ENCODE measurements around the gene DLG3.

DLG3 gene

DNA sequence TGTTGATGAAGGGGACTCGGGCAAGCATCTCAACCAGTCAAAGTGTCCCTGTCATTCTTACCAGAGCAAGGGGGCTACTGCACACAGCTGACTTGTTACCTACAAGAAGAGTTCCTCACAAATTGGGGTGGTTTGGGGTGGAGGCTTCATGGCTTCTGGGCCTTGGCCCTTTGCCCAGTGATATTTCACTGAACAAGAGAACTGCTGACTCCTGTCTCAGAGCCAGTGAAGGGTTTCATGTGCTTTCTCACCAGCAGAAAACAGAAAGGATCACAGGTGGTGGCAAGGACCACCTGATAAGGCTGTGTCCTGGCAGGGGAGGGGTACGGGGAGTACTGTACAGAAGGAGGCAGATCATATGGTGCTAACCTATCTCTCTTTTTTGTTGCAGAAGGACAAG is 53.5 kb downstream of the DLG3 start:
- TF ChIP-seq GATA3 (IDR thresholded peaks at IDR 0.05; ENCODE audit: low read depth, low read length): no peak
- no peak for TF ChIP-seq GATA2 (IDR thresholded peaks at IDR 0.05; ENCODE audit: low read depth, low read length)

DNA sequence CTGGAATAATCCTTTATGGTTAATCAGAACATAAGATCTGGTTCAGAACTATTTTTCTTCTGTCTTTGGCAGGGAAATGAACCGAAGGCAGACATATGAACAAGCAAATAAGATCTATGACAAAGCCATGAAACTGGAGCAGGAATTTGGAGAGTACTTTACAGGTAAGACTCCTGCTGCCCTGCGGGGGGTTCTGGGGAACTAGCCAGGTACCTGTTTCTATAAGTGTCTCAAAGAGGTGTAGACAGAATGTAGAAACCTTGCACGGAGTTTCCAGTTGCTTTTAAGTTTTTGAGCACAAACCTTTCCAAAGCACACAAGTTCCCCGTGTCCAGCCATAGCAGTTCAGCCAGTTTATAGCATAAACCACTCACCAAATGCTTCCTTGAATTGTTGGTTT is 56.2 kb downstream of the DLG3 start:
- TF ChIP-seq GATA3 (IDR thresholded peaks at IDR 0.05; ENCODE audit: low read depth, low read length): no peak
- no peak for TF ChIP-seq GATA2 (IDR thresholded peaks at IDR 0.05; ENCODE audit: low read depth, low read length)

DNA sequence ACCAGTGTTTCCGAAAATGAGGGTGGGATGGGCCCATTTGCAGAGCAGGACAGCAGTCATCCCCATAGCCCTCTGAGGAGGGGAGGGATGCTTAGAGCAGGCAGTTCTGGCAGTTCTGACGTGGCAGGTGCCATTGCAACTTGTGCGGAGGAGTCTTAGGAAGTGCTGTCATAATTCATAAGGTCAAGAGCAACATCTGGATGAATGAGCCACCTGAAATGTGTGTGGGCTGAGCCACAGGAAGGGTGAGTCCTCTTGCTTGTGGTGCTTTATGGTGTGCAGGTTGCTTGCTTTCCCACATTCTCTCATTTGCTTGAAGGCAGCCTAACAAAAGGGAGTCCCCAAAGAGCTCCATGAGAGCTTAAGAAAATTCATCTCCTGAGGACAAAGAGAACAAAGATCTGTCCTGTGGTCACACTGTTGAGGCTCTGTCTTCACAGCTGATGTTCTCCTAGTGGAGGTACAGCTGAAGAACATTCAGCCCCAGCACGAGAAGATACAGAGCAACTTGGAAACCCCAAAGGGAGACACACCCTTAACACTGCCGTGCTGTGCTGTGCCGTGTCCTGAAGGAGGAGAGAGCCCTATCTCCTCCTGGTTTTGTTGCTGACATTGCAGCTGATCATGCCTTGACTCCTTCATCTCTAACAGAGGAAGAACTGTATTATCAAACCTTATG is 60.3 kb downstream of the DLG3 start:
- TF ChIP-seq GATA3 (IDR thresholded peaks at IDR 0.05; ENCODE audit: low read depth, low read length) (no peak), GATA2 (IDR thresholded peaks at IDR 0.05; ENCODE audit: low read depth, low read length) (no peak)

DNA sequence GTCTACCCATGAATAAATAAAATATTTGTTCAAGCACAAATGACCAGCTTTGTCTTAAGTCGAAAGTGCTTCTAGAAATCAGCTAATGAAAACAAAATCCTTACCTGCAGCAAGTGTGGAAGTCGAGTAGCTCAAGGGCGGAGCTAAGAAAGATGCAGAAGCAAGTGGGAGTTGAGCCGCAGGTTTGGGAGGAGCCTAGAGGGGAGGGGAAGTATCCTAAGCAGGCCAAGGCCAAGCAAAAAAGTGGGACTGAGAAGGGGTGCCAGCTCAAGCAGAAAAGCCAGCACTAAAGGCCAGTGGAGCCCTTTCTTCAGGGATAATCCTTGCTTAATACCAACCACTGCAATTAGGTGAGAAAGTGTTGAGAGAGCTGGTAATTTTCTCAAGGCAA is 60.8 kb downstream of the DLG3 start:
- no peak for TF ChIP-seq GATA3 (IDR thresholded peaks at IDR 0.05; ENCODE audit: low read depth, low read length)
- no peak for TF ChIP-seq GATA2 (IDR thresholded peaks at IDR 0.05; ENCODE audit: low read depth, low read length)

DNA sequence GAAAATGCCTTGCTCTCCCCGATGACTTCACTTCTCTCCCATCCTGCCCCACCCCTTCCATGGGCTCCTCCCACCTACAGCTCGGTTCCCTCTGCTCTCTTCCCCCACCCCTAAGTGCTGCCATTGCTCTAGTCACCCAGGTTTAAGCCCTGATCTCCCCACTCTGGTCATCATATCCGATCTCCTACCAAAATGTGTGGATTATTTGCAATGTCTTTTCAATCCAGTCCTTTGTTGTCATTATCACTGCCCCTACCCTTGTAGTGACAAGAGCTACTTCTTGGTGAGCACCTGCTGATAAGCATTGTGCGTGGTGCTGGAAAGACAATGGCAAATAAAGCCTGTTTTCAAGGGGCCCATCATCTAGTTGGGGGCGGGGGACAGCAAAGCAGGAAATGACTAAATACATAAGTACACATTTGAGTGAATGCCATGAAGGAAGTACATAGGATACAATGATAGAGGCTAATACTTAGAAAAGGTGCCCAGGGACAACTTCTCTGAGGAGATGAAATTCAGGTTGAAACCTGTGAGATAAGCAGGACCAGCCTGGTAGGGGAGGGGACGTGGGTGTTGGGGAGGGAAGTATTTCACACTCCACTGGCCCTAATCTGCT is 63.8 kb downstream of the DLG3 start:
- TF ChIP-seq GATA3 (IDR thresholded peaks at IDR 0.05; ENCODE audit: low read depth, low read length) (no peak), GATA2 (IDR thresholded peaks at IDR 0.05; ENCODE audit: low read depth, low read length) (no peak)

DNA sequence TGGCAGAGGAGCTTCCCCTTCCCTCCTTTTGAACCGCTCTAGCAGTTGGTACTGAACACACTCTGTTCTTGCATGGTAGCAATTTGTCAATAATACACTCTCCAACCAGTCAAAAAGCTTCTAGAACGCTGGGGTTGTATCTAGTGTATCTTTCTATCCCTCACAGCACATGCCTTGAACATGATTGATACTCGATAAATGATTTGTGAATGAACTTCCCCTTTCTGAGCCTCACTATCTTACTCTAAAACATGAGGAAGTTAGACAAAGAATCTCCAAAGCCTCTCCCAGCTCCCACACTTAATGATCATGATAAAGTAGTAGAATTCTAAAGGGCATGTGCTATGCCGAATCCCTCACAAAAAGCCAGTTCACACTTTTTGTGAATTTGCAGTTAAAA is 64.4 kb downstream of the DLG3 start:
- TF ChIP-seq GATA2 (IDR thresholded peaks at IDR 0.05; ENCODE audit: low read depth, low read length): no peak
- no peak for TF ChIP-seq GATA3 (IDR thresholded peaks at IDR 0.05; ENCODE audit: low read depth, low read length)

DNA sequence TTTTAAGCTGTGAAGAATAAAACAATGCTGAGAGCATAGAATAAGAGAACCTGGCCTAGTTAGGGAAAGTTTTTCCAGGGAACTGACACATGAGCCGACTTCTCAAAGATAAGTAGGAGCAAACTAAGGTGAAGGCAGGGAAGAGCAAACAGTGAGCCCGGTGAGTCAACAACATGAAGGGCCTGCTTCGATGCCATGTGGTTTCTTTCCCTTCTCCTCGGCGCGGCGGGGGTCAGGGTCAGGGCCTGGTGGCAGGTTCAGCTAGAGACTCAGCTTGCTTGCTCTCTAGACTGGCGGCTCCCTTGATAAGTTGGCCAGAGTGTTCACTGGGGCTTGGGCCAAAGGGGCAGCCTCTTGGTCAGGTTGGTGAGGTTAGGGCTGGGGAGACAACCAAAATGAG is 81.1 kb downstream of the DLG3 start:
- TF ChIP-seq GATA3 (IDR thresholded peaks at IDR 0.05; ENCODE audit: low read depth, low read length) (no peak), GATA2 (IDR thresholded peaks at IDR 0.05; ENCODE audit: low read depth, low read length) (no peak)

DNA sequence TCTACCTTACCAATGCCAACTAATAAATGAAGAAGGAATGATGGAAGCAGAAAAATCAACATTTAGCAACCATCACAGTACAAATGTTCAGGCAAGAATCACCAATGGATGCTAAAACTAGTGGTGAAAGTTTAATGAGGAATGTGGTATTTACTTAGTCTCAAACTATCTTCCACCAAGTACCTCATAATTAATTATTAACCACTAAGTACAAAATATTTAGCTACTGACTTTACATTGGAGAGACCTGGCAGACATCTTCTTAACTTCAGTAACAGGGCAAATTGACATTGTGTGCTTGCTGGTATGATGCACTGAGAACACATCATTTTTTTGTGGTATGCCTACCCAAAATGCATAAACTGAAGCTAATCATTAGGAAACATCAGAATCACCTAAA is 82.4 kb downstream of the DLG3 start:
- no peak for TF ChIP-seq GATA2 (IDR thresholded peaks at IDR 0.05; ENCODE audit: low read depth, low read length)
- TF ChIP-seq GATA3 (IDR thresholded peaks at IDR 0.05; ENCODE audit: low read depth, low read length): no peak

DNA sequence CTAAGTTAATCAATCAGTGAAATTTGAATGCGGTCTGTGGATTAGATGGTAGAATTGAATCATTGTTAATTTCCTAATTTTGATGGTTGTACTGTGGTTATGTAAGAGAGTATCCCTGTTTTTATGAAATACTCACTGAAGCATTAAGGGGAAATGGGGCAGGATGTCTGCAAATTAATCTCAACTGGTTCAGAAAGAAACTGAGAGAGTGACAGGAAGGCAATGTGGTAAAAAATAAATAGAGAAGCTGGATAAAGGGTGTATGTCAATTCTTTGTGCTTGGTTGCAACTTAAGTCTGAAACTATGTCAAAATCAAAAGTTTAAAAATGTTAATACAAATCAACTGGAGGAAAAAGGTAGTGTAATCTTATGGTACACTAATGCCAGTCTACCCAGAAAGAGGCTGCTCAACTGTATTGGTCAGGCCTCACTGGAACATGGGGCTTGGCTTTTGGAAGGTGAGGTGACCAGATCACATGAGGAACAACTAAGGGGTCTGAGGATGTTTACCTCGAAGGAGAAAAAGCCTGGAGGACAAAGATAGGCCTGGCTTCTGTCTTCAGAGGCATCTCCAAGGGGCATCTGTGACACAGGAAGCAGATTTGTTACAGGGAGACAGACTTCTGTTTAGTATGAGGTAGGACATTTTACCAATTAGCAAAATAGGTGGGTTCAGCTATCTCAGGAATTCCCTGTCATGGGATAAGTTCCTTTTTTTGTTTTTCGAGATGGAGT is 83.1 kb downstream of the DLG3 start:
- TF ChIP-seq GATA3 (IDR thresholded peaks at IDR 0.05; ENCODE audit: low read depth, low read length) (no peak), GATA2 (IDR thresholded peaks at IDR 0.05; ENCODE audit: low read depth, low read length) (no peak)

DNA sequence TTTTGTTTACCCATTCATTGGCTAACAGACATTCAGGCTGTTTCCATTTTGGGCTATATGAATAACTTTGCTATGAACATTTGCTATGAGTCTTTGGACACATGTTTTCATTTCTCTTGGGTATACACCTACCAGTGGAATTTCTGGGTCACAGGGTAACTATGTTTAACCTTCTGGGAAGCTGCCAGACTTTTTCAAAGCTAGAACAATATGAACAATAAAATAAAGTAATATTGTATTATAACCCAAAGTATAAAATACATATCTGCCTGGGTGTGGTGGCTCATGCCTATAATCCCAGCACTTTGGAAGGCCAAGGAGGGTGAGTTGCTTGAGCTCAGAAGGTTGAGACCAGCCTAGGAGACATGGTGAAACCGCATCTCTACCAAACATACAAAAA is 90.6 kb downstream of the DLG3 start:
- TF ChIP-seq GATA3 (IDR thresholded peaks at IDR 0.05; ENCODE audit: low read depth, low read length) (no peak), GATA2 (IDR thresholded peaks at IDR 0.05; ENCODE audit: low read depth, low read length) (no peak)

DNA sequence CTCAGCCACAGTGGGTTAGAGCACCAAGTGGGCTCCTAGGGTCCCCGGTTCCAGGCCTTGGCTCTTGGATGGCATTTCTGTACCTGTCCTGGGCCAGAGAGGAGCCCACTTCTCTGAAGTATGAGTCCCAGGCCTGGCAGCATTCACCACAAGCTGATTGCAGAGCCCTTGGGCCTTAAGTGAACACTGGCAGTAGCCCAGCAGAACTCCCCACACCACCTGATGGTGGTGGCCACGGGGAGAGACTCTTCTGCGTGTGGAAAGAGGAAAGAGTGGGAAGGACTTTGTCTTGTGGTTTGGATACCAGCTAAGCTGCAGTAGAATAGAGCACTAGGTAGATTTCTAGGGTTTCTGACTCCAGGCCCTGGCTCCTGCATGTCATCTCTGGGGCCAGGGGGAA is 104.8 kb downstream of the DLG3 start:
- TF ChIP-seq GATA3 (IDR thresholded peaks at IDR 0.05; ENCODE audit: low read depth, low read length) (no peak), GATA2 (IDR thresholded peaks at IDR 0.05; ENCODE audit: low read depth, low read length) (no peak)

DNA sequence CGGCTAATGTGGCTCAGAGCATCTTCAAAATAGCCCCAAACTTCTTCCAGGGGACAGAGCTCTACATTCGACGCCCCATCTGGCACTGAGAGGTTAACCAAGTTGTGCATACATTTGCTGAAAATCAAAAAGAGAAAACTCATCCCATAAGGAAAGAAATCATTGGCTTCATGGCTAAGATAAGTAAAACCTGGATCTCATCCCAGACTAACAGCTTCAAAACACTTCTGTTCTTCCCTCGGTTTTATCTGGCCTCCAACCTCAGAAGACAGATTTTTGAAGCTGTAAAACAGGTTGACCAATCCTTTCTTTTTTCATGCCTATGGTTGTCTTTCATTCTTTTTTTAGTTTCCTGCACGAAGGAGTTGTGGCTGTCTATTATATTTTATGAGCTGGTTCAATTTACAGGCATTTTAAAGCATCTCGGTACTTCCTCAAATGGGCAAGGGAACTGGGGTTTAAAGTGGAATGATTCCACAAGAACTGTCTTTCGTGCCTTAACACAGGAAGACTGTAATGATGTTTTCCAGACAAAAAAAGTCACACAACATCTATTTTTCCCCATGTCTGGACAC is 107.6 kb downstream of the DLG3 start:
- no peak for TF ChIP-seq GATA3 (IDR thresholded peaks at IDR 0.05; ENCODE audit: low read depth, low read length)
- TF ChIP-seq GATA2 (IDR thresholded peaks at IDR 0.05; ENCODE audit: low read depth, low read length): no peak

DNA sequence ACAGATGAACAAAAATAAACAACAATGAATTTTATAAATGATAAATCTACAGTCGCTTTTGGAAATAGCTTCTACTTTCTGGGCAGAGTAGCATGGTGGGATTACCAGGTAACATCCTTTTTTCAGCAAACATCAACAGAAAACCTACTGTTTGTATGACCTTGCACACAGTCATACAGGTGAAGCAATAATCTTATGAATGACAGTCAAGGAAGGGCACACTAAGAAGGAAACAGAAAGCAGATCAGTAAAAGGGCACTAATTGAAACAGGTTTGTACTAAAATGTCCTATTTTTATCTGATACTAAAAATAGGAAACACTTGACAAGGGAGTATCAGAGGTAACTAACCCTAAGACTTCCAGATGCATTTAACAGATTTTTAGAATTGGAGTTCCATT is 108.9 kb downstream of the DLG3 start:
- TF ChIP-seq GATA2 (IDR thresholded peaks at IDR 0.05; ENCODE audit: low read depth, low read length) (no peak), GATA3 (IDR thresholded peaks at IDR 0.05; ENCODE audit: low read depth, low read length) (no peak)

DNA sequence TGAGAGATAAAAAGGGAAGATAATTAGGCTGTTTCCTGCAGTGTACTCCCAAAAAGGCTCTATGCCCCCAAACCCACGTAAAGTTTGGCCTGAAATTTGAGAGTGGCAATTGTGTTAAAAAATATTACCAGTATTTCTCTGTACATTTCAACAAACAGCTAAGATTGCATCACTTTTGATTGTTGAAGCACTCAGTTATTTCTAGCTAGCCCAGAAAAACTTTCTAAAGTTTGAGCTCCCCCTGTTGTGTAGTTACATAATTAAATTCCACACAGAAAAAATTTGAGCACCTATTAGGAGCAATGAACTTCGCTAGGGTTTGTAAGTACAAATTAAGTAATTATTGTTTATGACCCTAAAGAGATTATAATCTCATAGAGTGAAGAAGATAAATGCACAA is 109.4 kb downstream of the DLG3 start:
- no peak for TF ChIP-seq GATA2 (IDR thresholded peaks at IDR 0.05; ENCODE audit: low read depth, low read length)
- no peak for TF ChIP-seq GATA3 (IDR thresholded peaks at IDR 0.05; ENCODE audit: low read depth, low read length)

DNA sequence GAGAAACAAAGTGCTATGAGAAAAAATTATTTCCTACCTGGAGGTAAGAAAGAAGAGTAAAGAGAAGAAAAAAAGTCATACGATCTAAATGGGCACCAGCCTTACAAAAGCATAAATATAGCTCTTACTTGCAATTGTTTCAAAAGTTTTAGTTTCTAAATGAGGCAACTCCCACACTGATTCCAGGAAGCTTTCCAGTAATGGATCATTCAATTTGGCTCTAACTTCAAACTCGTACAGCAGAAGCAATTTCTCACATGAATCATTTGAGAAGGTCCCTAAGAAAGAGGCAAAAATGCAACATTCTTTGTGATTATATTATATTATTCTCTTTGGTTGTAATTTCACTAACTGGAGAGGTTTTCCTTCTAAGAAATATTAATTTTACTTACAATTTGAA is 109.9 kb downstream of the DLG3 start:
- TF ChIP-seq GATA3 (IDR thresholded peaks at IDR 0.05; ENCODE audit: low read depth, low read length) (no peak), GATA2 (IDR thresholded peaks at IDR 0.05; ENCODE audit: low read depth, low read length) (no peak)
